Lower leg skin (tissue), 3 donors: Measurements from ENCODE around the gene TSBP1.

Experiments used
- POLR2A ChIP-seq, 2 donors: fragments of 450-650 bp; IDR thresholded peaks; one replicate each; pipeline ENCODE4 v1.6.1; 2016 to 2017; ENCODE audit warnings: antibody characterized with exemption in 2 of 2, mild to moderate bottlenecking in 1 of 2, moderate library complexity in 1 of 2
- TF ChIP-seq, protein P1 (sequence below), 3 donors: fragments of 450-650 bp; IDR thresholded peaks; one replicate each; pipeline ENCODE4 v1.5.1; 2016; ENCODE audit warnings: antibody characterized with exemption in 3 of 3, mild to moderate bottlenecking in 3 of 3, moderate library complexity in 2 of 3

DNA sequence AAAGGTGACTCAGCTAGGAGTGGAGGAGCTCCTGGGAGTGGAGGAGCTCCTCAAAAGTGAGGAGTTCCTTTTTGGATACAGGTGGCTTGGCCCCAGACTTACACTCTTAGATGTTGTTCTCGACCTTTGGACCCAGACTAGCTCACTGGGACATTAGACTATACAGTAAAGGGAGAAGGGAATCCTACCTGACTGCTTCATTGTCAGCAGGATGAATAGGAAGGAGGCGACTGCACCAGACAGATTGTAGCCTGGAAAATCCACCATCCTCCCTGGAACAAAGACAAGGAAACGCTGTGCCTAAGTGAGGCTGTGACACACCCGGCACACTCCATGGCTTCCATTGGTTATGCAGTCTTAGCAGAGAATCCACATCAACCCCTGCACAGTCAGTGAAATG is 35.2 kb upstream of the TSBP1 start, which contains the start of gene BTNL2:
- TF ChIP-seq, protein P1, sequence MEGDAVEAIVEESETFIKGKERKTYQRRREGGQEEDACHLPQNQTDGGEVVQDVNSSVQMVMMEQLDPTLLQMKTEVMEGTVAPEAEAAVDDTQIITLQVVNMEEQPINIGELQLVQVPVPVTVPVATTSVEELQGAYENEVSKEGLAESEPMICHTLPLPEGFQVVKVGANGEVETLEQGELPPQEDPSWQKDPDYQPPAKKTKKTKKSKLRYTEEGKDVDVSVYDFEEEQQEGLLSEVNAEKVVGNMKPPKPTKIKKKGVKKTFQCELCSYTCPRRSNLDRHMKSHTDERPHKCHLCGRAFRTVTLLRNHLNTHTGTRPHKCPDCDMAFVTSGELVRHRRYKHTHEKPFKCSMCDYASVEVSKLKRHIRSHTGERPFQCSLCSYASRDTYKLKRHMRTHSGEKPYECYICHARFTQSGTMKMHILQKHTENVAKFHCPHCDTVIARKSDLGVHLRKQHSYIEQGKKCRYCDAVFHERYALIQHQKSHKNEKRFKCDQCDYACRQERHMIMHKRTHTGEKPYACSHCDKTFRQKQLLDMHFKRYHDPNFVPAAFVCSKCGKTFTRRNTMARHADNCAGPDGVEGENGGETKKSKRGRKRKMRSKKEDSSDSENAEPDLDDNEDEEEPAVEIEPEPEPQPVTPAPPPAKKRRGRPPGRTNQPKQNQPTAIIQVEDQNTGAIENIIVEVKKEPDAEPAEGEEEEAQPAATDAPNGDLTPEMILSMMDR (IDR thresholded peaks at IDR 0.05): no peak
- no peak for TF ChIP-seq POLR2A (IDR thresholded peaks at IDR 0.05)
